ENCODE results near the gene SLC12A7. TPM values are rescaled to one million over a fixed set of nuclear protein-coding genes. Genes with fewer than 3 reads are reported as not detected.
"Not testable (repeated sequence)": the region's sequence is repeated elsewhere in the genome, so short reads cannot be mapped to it uniquely, and the experiment has no call there.

Gene SLC12A7
- total RNA-seq, 1 experiment from 2014 or later: 30.8 TPM

DNA sequence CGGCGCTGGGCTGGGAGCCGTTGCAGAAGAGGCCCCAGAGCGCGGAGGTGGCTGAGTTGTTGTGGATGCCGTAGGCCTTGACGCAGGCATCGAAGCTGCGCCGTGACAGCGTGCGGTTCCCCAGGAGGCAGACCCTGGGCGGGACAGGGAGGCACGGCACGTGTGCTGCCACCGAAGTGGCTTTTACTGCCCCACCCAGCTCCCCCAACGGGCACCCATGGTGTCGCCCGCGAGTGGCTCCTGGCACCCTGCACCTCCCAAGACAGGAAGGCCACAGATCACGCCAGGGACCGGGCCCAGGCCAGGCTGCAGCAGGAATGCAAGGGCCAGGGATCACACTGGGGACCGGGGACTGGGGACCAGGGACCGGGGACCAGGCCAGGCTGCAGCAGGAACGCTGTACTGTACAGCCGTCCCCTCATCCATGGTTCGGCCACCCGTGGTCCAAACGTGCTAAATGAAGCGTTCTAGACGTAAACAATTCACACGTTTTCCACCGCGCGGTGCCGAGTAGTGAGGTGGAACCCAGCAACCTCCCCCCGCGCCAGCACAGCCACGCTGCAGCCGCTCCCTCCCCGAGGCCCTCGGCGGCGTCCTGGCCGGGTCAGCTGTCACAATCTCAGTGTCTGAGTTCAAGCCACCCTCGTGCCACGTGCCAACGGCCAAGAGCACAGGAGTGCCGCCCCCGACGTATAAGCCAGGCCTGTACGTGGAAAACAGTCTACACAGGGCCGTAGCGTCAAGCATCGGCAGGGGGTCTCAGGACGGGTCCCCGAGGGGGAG is 27.8 kb downstream of the SLC12A7 start:
- H2BK12ac ChIP-seq (ENCODE audit: insufficient read length, low read depth, low read length): no peak overlapping the region
- no peak overlapping the region for H2BK15ac ChIP-seq (ENCODE audit: low read depth, low read length)
- H3K23me2 ChIP-seq (ENCODE audit: insufficient read length, low read depth, low read length, poor library complexity, severe bottlenecking): no peaks in the 10 kb centered on the region
- no peak overlapping the region for H2AFZ ChIP-seq (ENCODE audit: low read length)
- H3K56ac ChIP-seq (ENCODE audit: insufficient read length, low read depth, low read length): no peak overlapping the region
- TF ChIP-seq, protein P1, sequence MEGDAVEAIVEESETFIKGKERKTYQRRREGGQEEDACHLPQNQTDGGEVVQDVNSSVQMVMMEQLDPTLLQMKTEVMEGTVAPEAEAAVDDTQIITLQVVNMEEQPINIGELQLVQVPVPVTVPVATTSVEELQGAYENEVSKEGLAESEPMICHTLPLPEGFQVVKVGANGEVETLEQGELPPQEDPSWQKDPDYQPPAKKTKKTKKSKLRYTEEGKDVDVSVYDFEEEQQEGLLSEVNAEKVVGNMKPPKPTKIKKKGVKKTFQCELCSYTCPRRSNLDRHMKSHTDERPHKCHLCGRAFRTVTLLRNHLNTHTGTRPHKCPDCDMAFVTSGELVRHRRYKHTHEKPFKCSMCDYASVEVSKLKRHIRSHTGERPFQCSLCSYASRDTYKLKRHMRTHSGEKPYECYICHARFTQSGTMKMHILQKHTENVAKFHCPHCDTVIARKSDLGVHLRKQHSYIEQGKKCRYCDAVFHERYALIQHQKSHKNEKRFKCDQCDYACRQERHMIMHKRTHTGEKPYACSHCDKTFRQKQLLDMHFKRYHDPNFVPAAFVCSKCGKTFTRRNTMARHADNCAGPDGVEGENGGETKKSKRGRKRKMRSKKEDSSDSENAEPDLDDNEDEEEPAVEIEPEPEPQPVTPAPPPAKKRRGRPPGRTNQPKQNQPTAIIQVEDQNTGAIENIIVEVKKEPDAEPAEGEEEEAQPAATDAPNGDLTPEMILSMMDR (conservative IDR thresholded peaks at IDR 0.05): no peak
- no peak overlapping the region for H3K14ac ChIP-seq (ENCODE audit: insufficient read depth, low read length)
- H4K8ac ChIP-seq (replicated peaks; ENCODE audit: insufficient read length, low read depth, low read length): no peak overlapping the region
- Mint-ChIP-seq H3K4me1 (no peaks in the 10 kb centered on the region), H3K9me3 (no peaks in the 10 kb centered on the region), H3K36me3 (ENCODE audit: insufficient read depth in 1 of 3, low read depth in 3 of 3) (peaks cover 10 to 58% (median 25%) of the 10 kb centered on the region in 3 experiments), H3K27me3 (ENCODE audit: low read depth) (no peaks in the 10 kb centered on the region), H3K27ac (peak overlapping the region in 1 of 3 experiments; percentile 59; a peak in 1 of 7 replicates), H3K4me3 (no peak overlapping the region)
- no peaks in the 10 kb centered on the region for H3K9me3 ChIP-seq (ENCODE audit: control insufficient read depth, low read depth, low read length)
- no peak overlapping the region for H3T11ph ChIP-seq (ENCODE audit: low read length)
- no peak overlapping the region for H2AK5ac ChIP-seq (ENCODE audit: insufficient read length, low read length)
- H2BK120ac ChIP-seq (ENCODE audit: low read depth, low read length, poor library complexity, severe bottlenecking): no peak overlapping the region
- H2BK5ac ChIP-seq (ENCODE audit: insufficient read length, low read length): no peak overlapping the region
- H3K9ac ChIP-seq (ENCODE audit: extremely low read depth, insufficient read length, low read length): no peak overlapping the region
- H3K18ac ChIP-seq (ENCODE audit: insufficient read length, low read depth, low read length): no peak overlapping the region
- no peak overlapping the region for H3K23ac ChIP-seq (ENCODE audit: insufficient read length, low read depth, low read length)
- no peak overlapping the region for H2BK20ac ChIP-seq (ENCODE audit: low read depth, low read length, poor library complexity, severe bottlenecking)
- no peaks in the 10 kb centered on the region for H3K79me2 ChIP-seq (ENCODE audit: insufficient read depth, low read length)
- no peaks in the 10 kb centered on the region for H3K27me3 ChIP-seq (ENCODE audit: insufficient read depth, low read length)
- no peaks in the 10 kb centered on the region for H3K4me1 ChIP-seq (ENCODE audit: insufficient read depth, low read length)
- no peak for DNase-seq
- H4K91ac ChIP-seq (ENCODE audit: insufficient read length, low read depth, low read length): no peak overlapping the region
- no peaks in the 10 kb centered on the region for H3K79me1 ChIP-seq (ENCODE audit: insufficient read depth, low read depth, low read length, poor library complexity, severe bottlenecking)
- no peaks in the 10 kb centered on the region for H4K20me1 ChIP-seq (ENCODE audit: control insufficient read depth, insufficient read depth, insufficient read length)
- no peak overlapping the region for H3K4me2 ChIP-seq (ENCODE audit: insufficient read depth, insufficient read length, low read length)
- no CpG with 5 or more reads among the region's 57 CpGs for WGBS (ENCODE audit: extremely low coverage, insufficient read length, low lambda C conversion rate)
- no peak overlapping the region for H3K4ac ChIP-seq (ENCODE audit: low read depth, low read length)
- H4K5ac ChIP-seq (ENCODE audit: insufficient read length, low read depth, low read length): no peak overlapping the region
- H3K27ac ChIP-seq (ENCODE audit: insufficient read length, low read depth, low read length): no peak overlapping the region

GRCh38 chr5:1083026-1083425 is 28.8 kb downstream of the SLC12A7 start:
- H4K91ac ChIP-seq (ENCODE audit: insufficient read length, low read depth, low read length); DNase-seq; H3K27me3 ChIP-seq (ENCODE audit: insufficient read depth, low read length); H3K18ac ChIP-seq (ENCODE audit: insufficient read length, low read depth, low read length); H3K27me3 Mint-ChIP-seq (ENCODE audit: low read depth); H2AK5ac ChIP-seq (ENCODE audit: insufficient read length, low read length); H3T11ph ChIP-seq (ENCODE audit: low read length); H4K5ac ChIP-seq (ENCODE audit: insufficient read length, low read depth, low read length); H2BK20ac ChIP-seq (ENCODE audit: low read depth, low read length, poor library complexity, severe bottlenecking); H4K20me1 ChIP-seq (ENCODE audit: control insufficient read depth, insufficient read depth, insufficient read length); H3K4me2 ChIP-seq (ENCODE audit: insufficient read depth, insufficient read length, low read length); H3K9ac ChIP-seq (ENCODE audit: extremely low read depth, insufficient read length, low read length); H2BK5ac ChIP-seq (ENCODE audit: insufficient read length, low read length); H3K4ac ChIP-seq (ENCODE audit: low read depth, low read length); H3K4me1 ChIP-seq (ENCODE audit: insufficient read depth, low read length); H3K23me2 ChIP-seq (ENCODE audit: insufficient read length, low read depth, low read length, poor library complexity, severe bottlenecking); H2BK12ac ChIP-seq (ENCODE audit: insufficient read length, low read depth, low read length); H3K9me3 ChIP-seq (ENCODE audit: control insufficient read depth, low read depth, low read length); H3K79me2 ChIP-seq (ENCODE audit: insufficient read depth, low read length); H3K4me3 Mint-ChIP-seq; H2BK15ac ChIP-seq (ENCODE audit: low read depth, low read length); H2AFZ ChIP-seq (ENCODE audit: low read length); H3K14ac ChIP-seq (ENCODE audit: insufficient read depth, low read length); H3K56ac ChIP-seq (ENCODE audit: insufficient read length, low read depth, low read length); H3K4me1 Mint-ChIP-seq; H3K27ac ChIP-seq (ENCODE audit: insufficient read length, low read depth, low read length); H3K23ac ChIP-seq (ENCODE audit: insufficient read length, low read depth, low read length); H3K9me3 Mint-ChIP-seq; H3K79me1 ChIP-seq (ENCODE audit: insufficient read depth, low read depth, low read length, poor library complexity, severe bottlenecking); H4K8ac ChIP-seq (replicated peaks; ENCODE audit: insufficient read length, low read depth, low read length); H2BK120ac ChIP-seq (ENCODE audit: low read depth, low read length, poor library complexity, severe bottlenecking): not testable (repeated sequence)
- Mint-ChIP-seq H3K27ac (peak overlapping the region in 1 of 3 experiments; percentile 32; a peak in 1 of 7 replicates), H3K36me3 (ENCODE audit: insufficient read depth in 1 of 3, low read depth in 3 of 3) (peaks cover 10 to 58% (median 30%) of the 10 kb centered on the region in 3 experiments)
- WGBS (ENCODE audit: extremely low coverage, insufficient read length, low lambda C conversion rate): no CpG with 5 or more reads among the region's 15 CpGs

All from H9 (cell line).